HEK293T (cell line): ENCODE data around the gene EFHC1.

Experiments
- ARNT ChIP-seq: fragments of 450-650 bp; IDR thresholded peaks from 2 replicates; pipeline ENCODE4 v1.6.1; 2017; ENCODE audit warnings: mild to moderate bottlenecking
- BHLHE40 ChIP-seq: fragments of 450-650 bp; IDR thresholded peaks from 2 replicates; pipeline ENCODE4 v1.6.1; 2016; ENCODE audit warnings: mild to moderate bottlenecking, moderate library complexity, borderline replicate concordance
- FOXK2 ChIP-seq: fragments of 450-650 bp; IDR thresholded peaks from 2 replicates; pipeline ENCODE4 v1.6.1; 2016; ENCODE audit warnings: mild to moderate bottlenecking
- FOXM1 ChIP-seq: fragments of 450-650 bp; IDR thresholded peaks from 2 replicates; pipeline ENCODE4 v1.6.1; 2017; ENCODE audit warnings: mild to moderate bottlenecking, borderline replicate concordance
- LEF1 ChIP-seq: fragments of 450-650 bp; IDR thresholded peaks from 2 replicates; pipeline ENCODE4 v1.6.1; 2017; ENCODE audit warnings: mild to moderate bottlenecking, borderline replicate concordance
- SP1 ChIP-seq: fragments of 450-650 bp; IDR thresholded peaks from 2 replicates; pipeline ENCODE4 v1.6.1; 2017
- ZNF384 ChIP-seq: fragments of 450-650 bp; IDR thresholded peaks from 2 replicates; pipeline ENCODE4 v1.6.1; 2016

- TF ChIP-seq BHLHE40, result no peak
- TF ChIP-seq ZNF384, result no peak
- TF ChIP-seq ARNT, result no peak
- TF ChIP-seq FOXK2, result no peak
- no peak for TF ChIP-seq LEF1
- TF ChIP-seq FOXM1, result no peak
- TF ChIP-seq SP1, result no peak
Observed at GRCh38 chr6:52517502-52518278, 97.5 kb downstream of the EFHC1 start.
